D341Med (cell line): Measurements from ENCODE around the gene RASGEF1C.
"Not testable (repeated sequence)": the region's sequence is repeated elsewhere in the genome, so short reads cannot be mapped to it uniquely, and the experiment has no call there.

Source experiments
- DNase-seq: peaks from one replicate; pipeline ENCODE4 v3.0.0; 2012; ENCODE audit warnings: low spot score

RASGEF1C gene

GRCh38 chr5:180099733-180100611 is 109.0 kb downstream of the RASGEF1C start:
- DNase-seq, result no peak

DNA sequence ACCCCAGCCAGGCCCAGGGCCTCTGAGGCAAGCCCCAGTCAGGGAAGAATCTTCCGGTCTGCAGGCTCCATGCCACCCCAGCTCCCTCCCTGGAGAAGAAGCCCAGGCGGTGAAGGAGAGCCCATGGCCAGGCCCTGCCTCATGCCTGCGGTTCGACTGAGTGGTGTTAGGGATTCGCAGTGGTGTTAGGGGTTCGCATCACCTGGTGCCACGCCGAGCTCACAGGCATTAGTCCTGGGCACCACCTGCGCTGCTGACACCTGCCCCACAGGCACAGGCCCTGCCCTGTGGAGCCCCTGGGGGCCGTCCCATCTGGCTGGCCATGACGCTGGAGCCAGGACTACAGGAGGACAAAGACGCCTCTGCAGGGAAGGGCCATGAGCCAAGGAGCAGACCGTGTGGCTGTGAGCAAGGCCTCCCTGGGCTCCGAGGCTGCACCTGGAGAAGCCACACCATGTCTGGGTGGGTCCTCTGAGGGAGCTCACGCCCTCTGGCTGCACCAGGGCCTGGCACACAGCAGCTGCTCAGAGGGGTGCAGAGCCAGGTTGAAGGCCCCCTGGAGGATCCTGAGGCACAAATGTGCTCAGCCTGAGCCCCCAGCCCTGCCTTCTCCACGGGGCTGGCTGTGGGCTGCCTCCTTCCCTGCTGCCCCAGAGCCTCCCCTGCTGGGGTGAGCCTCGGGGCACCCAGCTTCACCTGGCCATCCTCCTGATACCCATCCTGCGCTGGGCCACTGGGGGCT is 109.8 kb downstream of the RASGEF1C start:
- DNase-seq, result no peak

DNA sequence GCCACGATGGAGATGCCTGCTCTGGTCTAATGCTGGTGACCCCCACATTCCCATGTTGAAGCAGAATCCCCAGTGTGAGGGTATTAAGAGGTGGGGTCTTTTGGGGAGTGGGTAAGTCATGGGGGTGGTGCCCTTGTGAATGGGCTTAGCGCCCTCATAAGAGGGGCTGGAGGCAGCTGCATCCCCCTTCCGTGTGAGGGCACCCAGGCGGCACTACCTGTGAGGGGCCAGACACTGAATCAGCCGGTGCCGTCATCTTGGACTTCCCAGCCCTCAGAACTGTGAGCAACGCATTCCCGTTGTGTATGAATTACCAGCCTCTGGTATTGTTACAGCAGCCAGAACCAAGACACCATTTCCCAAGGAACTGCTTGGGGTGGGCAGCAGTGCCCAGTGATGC is 110.5 kb downstream of the RASGEF1C start:
- DNase-seq, result no peak

DNA sequence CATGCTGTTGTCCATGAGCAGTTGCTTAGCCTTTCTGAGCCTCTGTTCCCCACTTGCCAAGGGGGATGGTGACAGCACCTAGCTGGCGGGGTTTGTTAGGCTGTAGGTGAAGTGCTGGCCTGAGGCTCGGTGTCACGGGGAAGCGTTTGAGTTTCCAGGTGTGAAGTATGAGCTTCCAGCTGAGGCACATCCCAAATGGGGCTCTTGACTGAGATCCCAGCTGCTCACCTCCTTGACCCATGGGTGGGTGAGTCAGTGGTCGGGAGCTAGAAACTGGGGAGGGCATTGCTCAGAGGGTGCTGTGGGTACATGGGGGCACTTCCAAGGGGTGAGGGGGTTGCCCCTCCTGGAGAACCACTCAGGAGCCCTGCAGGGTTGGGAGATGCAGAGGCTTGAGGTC is 111.1 kb downstream of the RASGEF1C start:
- no peak for DNase-seq

DNA sequence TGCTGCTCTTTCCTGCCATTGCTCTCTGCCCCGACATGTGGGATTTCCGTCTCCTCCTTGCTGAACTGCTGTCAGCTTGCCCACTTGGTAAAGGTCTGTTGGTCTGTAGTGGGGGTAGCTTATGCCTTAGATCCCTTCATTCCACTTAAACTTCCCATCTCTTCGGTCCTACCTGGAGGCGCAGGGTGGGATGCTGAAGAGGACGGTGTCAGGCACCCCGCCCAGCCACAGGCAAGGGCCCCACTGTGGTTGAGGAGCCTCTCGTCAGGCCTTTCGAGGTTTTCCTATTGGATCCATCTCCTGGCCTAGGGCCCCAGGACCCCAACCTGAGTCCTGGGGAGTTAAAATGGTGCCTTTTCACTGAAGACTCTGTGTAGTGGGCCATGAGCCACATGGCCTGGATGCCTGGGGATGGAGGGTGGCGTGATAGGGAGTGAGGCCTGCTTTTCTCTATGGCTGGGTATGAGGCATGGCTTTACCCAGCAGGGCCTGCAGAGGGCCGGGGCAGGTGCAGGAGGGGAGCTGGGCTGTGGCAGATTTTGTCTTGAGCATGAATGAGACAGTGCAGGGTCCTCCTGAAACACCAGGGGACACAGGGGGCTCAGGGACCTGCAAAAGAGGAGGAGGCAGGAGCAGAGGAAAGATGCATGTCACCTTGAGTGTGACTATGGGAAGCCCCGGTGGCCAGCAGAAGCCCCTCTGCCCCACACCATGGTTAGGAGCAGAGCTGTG is 111.7 kb downstream of the RASGEF1C start:
- DNase-seq, result no peak

DNA sequence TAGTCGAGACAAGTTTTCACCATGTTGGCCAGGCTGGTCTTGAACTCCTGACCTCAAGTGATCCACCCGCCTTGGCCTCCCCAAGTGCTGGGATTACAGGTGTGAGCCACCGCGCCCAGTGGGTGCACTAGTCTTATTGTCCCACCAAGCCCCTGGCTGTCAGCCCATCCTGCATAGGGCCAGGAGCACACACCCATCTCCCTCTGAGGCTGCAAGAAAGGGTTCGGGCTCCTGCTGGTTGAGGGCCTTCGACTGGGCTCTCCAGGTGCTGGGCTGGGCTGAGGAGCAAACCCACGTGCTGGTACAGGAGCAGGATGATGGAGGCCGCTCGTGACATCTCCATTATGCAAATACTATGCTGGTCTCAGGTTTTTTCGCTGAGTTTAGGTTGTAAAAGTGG is 112.4 kb downstream of the RASGEF1C start:
- no peak for DNase-seq

GRCh38 chr5:180095545-180095944 is 113.5 kb downstream of the RASGEF1C start:
- no peak for DNase-seq

- DNase-seq, result no peak
Measured at GRCh38 chr5:180093651-180094382, 115.2 kb downstream of the RASGEF1C start.

DNA sequence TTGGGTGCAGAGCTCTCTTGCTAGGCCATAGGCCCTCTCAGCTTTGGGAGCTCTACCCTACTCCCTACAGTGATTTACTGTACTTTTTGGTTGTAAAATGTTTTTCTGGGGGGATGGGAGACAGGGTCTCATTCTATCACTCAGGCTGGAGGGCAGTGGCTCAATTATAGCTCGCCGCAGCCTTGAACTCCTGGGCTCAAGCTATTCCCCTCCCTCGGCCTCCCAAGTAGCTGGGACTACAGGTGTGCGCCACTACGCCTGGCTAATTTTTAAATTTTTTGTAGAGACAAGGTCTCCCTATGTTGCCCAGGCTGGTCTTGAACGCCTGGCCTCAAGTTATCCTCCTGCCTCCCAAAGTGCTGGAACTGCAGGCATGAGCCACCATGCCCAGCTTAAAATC is 115.8 kb downstream of the RASGEF1C start:
- no peak for DNase-seq

DNA sequence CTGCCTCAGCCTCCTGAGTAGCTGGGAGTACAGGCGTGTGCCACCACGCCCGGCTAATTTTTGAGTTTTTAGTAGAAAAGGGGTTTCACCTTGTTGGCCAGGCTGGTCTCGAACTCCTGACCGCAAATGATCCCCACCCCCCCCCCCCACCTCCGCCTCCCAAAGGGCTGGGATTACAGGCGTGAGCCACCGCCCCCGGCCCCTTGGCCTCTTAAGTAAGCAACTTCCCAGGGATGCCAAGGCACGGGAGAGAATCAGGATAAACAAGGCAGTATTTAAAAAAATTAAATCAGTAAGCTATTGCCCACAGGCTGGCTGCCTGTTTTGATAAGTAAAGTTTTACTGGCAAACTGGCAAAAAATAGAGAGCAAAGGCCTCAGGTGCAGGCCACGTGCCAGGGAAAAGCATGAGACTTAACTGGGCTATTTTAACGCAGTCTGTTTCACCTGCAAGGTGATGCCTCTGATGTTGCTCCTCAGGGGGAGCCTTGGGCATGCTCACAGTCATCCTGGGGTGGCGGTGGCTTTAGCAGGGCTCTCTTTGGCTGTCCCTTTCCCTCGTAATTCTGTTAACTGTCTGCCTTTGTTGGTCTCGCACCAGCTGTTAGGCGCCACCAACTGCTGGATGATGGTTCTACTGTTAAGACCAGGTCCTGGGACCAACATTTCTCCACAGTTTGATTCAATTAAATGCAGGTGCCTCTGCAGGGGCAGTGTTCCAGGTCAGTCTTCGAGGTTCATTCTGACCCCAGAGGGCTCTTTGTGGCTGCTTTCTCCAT is 118.1 kb downstream of the RASGEF1C start:
- DNase-seq, result no peak

DNA sequence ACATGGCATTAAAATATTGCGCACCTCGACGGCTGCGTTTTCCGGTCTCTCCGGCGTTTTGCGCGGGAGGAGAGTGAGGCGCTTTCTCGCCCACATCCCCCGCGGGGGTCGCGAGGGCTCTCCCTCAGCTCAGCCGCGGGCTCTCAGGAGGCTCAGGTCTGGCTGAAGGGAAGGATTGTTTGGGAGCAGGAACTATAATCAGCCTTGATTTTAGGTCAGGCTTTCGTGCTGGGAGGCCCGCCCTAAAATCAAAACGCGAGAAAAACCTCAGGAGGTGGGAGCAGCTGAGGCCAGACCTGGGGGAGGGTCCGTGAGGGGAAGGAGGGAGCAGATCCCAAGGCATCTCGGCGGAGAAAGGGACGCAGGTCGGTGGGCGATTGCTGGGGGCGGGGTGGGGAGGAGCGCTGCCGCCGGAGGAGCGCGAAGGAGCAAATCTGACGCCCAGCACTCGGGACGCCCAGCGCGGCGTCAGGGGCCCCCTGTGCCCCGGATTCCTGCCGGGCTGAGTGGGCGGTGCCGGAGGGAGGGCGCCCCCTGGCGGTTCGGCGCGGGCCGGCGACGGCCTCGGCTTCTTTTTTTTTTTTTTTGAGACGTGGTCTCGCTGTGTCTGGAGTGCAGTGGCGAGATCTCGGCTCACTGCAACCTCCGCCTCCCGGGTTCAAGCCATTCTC is 118.8 kb downstream of the RASGEF1C start:
- DNase-seq, result peak; percentile 93

GRCh38 chr5:180089628-180090027 is 119.4 kb downstream of the RASGEF1C start:
- not testable (repeated sequence) for DNase-seq

DNA sequence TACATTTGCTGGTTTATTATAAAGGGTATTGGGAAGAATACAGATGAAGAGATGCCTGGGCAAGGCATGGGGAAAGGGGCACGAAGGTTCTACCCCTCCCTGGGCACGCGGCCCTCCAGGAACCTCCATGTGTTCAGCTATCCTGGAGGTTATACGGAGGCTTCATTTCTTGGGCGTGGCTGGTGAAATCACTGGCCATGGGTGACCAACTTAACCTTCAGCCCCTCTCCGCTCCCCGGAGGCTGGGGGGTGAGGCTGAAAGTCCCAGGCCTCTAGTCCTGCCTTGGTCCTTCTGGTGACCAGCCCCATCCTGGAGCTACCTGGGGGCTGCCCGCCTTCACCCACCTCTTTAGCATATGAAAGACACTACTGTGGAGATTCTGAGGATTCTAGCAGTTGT is 120.5 kb downstream of the RASGEF1C start:
- no peak for DNase-seq

DNA sequence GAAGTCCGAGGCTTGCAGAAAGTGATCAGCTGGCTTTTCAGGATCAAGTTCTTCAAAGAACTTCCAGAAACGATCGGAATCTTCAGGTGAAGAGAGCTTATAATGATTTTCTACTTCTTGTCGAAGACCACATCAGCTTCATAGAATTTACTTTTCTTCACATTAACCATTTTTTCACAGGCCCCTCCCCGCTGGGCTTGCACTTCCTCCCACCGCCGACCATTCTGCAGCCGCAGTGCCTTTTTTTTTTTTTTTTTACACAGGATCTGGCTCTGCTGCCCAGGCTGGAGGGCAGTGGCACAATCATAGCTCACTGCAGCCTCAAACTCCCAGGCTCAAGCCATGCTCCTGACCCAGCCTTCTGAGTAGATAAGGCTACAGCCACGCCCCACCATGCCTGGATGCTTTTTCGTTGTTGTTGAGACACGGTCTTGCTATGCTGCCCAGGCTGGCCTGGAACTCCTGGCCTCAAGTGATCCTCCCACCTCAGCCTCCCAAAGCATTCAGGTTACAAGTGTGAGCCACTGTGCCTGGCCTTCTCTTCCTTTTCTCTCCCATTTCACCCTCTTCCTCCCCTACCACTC is 122.1 kb downstream of the RASGEF1C start:
- DNase-seq, result no peak

- DNase-seq, result no peak
Measured at GRCh38 chr5:180085837-180086236, 123.2 kb downstream of the RASGEF1C start.

DNA sequence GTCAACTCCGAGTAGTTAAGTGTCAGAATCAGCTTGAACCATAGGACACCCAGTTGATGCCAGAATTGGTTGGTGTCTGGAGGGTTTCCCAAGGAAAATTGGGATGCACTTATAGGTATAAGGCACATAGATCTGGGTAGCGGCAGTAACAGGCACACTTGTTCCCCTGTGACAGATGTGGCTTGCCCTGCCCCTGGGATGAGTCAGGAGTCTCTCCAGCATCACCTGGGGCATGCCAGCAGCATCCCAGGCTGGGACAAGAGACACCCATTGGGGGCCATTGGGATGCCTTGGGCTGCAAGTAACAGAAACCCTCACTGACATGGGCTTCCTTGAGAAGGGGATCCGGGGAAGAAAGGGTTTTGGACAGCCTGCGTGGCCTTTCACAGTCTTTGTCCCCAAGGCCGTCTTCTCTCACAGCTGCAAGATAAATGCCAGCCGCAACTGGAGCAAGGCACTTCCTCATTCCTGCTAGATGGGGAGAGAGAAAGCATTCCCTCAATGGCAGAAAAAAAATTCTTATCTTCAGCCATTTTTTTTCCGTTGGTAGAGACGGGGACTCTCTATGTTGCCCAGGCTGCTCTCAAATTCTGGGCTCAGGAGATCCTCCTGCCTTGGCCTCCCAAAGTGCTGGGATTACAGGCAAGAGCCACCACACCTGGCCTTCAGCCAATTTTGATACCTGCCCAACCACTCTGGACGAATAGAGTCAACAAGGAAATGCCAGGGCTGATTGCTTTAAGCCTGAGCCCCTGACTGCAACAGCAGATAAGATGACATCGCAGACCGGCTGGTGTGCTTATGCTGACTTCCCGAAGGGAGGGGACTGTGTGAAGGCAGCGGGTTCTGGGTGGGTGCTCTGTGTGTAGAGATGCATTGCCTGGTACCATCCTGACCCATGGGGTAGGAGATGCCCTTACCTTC is 124.1 kb downstream of the RASGEF1C start:
- no peak for DNase-seq

DNA sequence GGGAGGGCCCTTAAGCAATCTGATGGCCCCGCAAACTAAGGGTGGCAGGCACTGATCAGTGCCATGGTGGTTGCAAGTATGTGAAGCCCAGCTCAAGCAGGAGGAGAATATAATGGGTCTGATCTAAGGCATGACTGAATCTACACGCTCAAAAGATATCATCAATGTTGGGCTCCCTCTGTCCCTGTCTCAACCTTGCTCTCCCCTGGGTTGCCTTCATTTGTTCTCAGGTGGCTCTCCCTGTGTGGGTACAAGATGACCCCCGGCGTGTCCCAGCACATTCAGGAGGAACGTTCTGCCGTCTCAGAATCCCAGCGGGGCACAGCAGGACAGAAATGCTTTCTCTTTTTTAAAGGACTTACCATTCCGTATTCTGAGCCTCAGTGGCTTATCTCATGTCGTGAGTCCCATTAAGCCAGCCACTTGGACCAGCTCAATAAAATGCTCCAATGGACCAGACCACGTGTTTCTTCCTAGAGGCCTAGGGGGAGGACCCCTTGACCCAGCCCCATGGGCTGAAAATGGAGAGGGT is 125.4 kb downstream of the RASGEF1C start:
- DNase-seq, result no peak

DNA sequence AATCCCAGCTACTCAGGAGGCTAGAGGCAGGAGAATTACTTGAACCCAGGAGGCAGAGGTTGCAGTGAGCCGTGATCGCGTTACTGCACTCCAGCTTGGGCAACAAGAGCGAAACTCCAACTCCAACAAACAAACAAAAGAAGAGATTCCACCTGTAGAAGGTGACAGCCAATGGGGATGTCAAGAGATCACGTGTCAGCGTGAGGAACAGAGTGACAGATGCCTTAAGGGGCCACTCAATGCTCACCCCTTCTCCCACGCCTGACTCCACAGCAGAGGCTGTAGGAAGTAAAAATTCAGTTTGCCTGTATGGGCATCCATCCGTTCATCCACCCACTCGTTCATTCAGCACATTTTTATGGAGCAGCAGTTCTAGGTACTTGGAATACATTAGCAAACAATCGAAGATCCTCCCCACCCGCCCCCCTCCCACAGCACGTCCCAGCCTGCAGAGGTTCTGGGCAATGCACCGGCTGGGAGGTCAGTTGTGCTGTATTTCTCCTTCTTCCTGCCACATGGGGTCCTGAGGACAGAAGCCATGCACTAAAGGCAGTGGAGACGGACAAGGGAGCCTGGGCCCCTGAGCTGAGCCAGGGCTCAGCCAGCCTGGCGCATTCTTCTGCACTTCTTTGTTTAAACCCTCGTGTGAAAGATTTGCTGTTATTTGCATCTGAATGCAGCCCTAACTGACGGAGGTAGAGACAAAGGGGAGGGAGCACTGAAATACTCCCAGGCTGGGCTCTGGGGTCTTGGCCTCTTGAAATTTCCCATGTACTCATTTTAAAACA is 126.2 kb downstream of the RASGEF1C start:
- no peak for DNase-seq
